Caco-2 (cell line): ENCODE data around the gene AGPAT2. TPM values are rescaled to one million over a fixed set of nuclear protein-coding genes. Genes with fewer than 3 reads are reported as not detected.

Experiments
- BruUV-seq: library from RNA; stranded (reverse); fragments of 400-500 nt; replicated peaks from 2 replicates; lab custom pipeline; 2021; lab: Mats Ljungman, UMichigan
- CTCF ChIA-PET: fragments of 300-600 bp; sonication (Branson Sonifier 250); formaldehyde crosslinking; loops from one replicate; lab custom pipeline; 2022; ENCODE audit warnings: antibody characterized with exemption; lab: Charles Lee
- POLR2A ChIA-PET: fragments of 300-600 bp; sonication (Branson Sonifier 250); formaldehyde crosslinking; loops from one replicate; lab custom pipeline; 2022; ENCODE audit warnings: antibody characterized with exemption; lab: Charles Lee
- DNase-seq, 2 experiments: peaks; one replicate each; pipeline versions ENCODE4 v3.0.0 to v3.0.0-alpha.2; 2020 to 2022
- H3K27me3 ChIP-seq: replicated peaks from 2 replicates; pipeline ENCODE4 v1.6.0; 2011; ENCODE audit warnings: low read length; ENCODE audit not compliant: control insufficient read depth, insufficient read depth
- H3K36me3 ChIP-seq: 2 replicates; pipeline ENCODE4 v1.5.1; 2011; ENCODE audit warnings: low read length; ENCODE audit not compliant: control insufficient read depth, insufficient read depth
- H3K4me1 ChIP-seq: fragments of 250-450 bp; sonication (Bioruptor Pico); 2 replicates; pipeline ENCODE4 v1.5.1; 2020; ENCODE audit warnings: mild to moderate bottlenecking
- H3K4me3 ChIP-seq: 2 replicates; pipeline ENCODE4 v1.5.1; 2011; ENCODE audit warnings: low read depth, mild to moderate bottlenecking, control low read depth, low read length
- H3K9me3 ChIP-seq: fragments of 250-450 bp; sonication (Bioruptor Pico); 2 replicates; pipeline ENCODE4 v1.5.1; 2020; ENCODE audit warnings: mild to moderate bottlenecking, moderate library complexity
- H3K27ac Mint-ChIP-seq: one replicate; pipeline ENCODE4 v1.8.0; 2022; ENCODE audit warnings: mixed read lengths; ENCODE audit not compliant: unreplicated experiment
- H3K27me3 Mint-ChIP-seq: one replicate; pipeline ENCODE4 v1.8.0; 2022; ENCODE audit warnings: mixed read lengths; ENCODE audit not compliant: insufficient read depth, unreplicated experiment
- H3K36me3 Mint-ChIP-seq: one replicate; pipeline ENCODE4 v1.8.0; 2022; ENCODE audit warnings: mild to moderate bottlenecking, mixed read lengths; ENCODE audit not compliant: insufficient read depth, unreplicated experiment
- H3K4me1 Mint-ChIP-seq: one replicate; pipeline ENCODE4 v1.8.0; 2022; ENCODE audit warnings: low read depth, mixed read lengths; ENCODE audit not compliant: unreplicated experiment
- H3K4me3 Mint-ChIP-seq: one replicate; pipeline ENCODE4 v1.8.0; 2022; ENCODE audit warnings: mild to moderate bottlenecking, moderate library complexity, mixed read lengths; ENCODE audit not compliant: unreplicated experiment
- H3K9me3 Mint-ChIP-seq: one replicate; pipeline ENCODE4 v1.8.0; 2022; ENCODE audit warnings: mixed read lengths; ENCODE audit not compliant: unreplicated experiment
- CTCF ChIP-seq, 2 experiments: fragments of 200-600 bp in 1 of 2; IDR thresholded peaks; 1 replicate in 1 of 2; 2 replicates in 1 of 2; pipeline versions ENCODE4 v1.5.1 to v1.8.0; 2011 to 2022; ENCODE audit warnings: antibody characterized with exemption in 1 of 2, control low read depth in 1 of 2, inconsistent platforms in 1 of 2, low read depth in 1 of 2, low read length in 1 of 2, mild to moderate bottlenecking in 1 of 2, moderate library complexity in 1 of 2; ENCODE audit not compliant: insufficient read depth in 1 of 2, severe bottlenecking in 1 of 2, unreplicated experiment in 1 of 2
- intact Hi-C: fragments of 100-400 bp; cut with micrococcal nuclease; formaldehyde crosslinking; loops from one replicate; pipeline ENCODE4 v1.10.0; 2022; ENCODE audit not compliant: unreplicated experiment
- total RNA-seq: library from RNA; stranded (reverse); gene quantifications from 2 replicates; pipeline ENCODE4 v1.2.3, GENCODE V29; 2022

The AGPAT2 gene
- total RNA-seq, 1 experiment from 2014 or later: 68.7 TPM

- Mint-ChIP-seq H3K36me3 (peaks cover 8% of the 10 kb centered on the region), H3K27ac (no peak overlapping the region), H3K4me3 (no peak overlapping the region), H3K27me3 (peaks cover 7% of the 10 kb centered on the region), H3K4me1 (peaks cover 12% of the 10 kb centered on the region), H3K9me3 (no peaks in the 10 kb centered on the region)
- intact Hi-C loops: loop anchor here (2.0 kb wide), 1 partner anchor 80 kb away; the partner anchor contains the start of gene NOTCH1
- no TSS peak for BruUV-seq
- H3K4me1 ChIP-seq: peaks cover 50% of the 10 kb centered on the region
- H3K9me3 ChIP-seq: no peaks in the 10 kb centered on the region
- H3K27me3 ChIP-seq: no peaks in the 10 kb centered on the region
- H3K36me3 ChIP-seq: no peaks in the 10 kb centered on the region
- no peak overlapping the region for H3K4me3 ChIP-seq
- CTCF ChIA-PET: interaction anchor here (0.7 to 7.0 kb wide), 17 partner anchors 16 to 184 kb away, joined by 3 to 140 read pairs (median 4); no protein-coding TSS in a partner anchor
- DNase-seq: peak; percentile 88 to 91
- POLR2A ChIA-PET: interaction anchor here (2.1 kb wide), 1 partner anchor 143 kb away, joined by 9 read pairs; no protein-coding TSS in a partner anchor
- TF ChIP-seq CTCF (IDR thresholded peaks at IDR 0.05; ENCODE audit: insufficient read depth in 1 of 2, low read depth in 1 of 2, low read length in 1 of 2, severe bottlenecking in 1 of 2, unreplicated experiment in 1 of 2): peak in 1 of 2 experiments; percentile 9
These were observed 60.3 kb downstream of the AGPAT2 start for GRCh38 chr9:136626740-136627642.

GRCh38 chr9:136626066-136626725 is 61.1 kb downstream of the AGPAT2 start:
- H3K27me3 ChIP-seq: no peaks in the 10 kb centered on the region
- intact Hi-C loops: loop anchor here (2.0 kb wide), 1 partner anchor 79 kb away; the partner anchor contains the start of gene NOTCH1
- peaks cover 7% of the 10 kb centered on the region for H3K27me3 Mint-ChIP-seq

More at GRCh38 chr9:136626066-136626725, 61.1 kb downstream of the AGPAT2 start:
- H3K4me1 Mint-ChIP-seq: peaks cover 12% of the 10 kb centered on the region
- Histone ChIP-seq H3K36me3 (no peaks in the 10 kb centered on the region), H3K4me1 (peaks cover 50% of the 10 kb centered on the region), H3K9me3 (no peaks in the 10 kb centered on the region), H3K4me3 (no peak overlapping the region)
- BruUV-seq: no TSS peak
- ChIA-PET POLR2A (interaction anchor here (0.6 to 2.1 kb wide), 2 partner anchors 139 to 143 kb away, joined by 3 to 9 read pairs; no protein-coding TSS in a partner anchor), CTCF (interaction anchor here (0.8 to 7.0 kb wide), 20 partner anchors 12 to 183 kb away, joined by 3 to 140 read pairs (median 4); no protein-coding TSS in a partner anchor)
- peaks cover 8% of the 10 kb centered on the region for H3K36me3 Mint-ChIP-seq
- DNase-seq: no peak
- H3K27ac Mint-ChIP-seq: no peak overlapping the region
- no peak for TF ChIP-seq CTCF (IDR thresholded peaks at IDR 0.05; ENCODE audit: insufficient read depth in 1 of 2, low read depth in 1 of 2, low read length in 1 of 2, severe bottlenecking in 1 of 2, unreplicated experiment in 1 of 2)
- no peaks in the 10 kb centered on the region for H3K9me3 Mint-ChIP-seq
- H3K4me3 Mint-ChIP-seq: no peak overlapping the region
